SK-N-SH (cell line): ENCODE results near the gene PLEKHH1. TPM values are rescaled to one million over a fixed set of nuclear protein-coding genes. Genes with fewer than 3 reads are reported as not detected.

Experiments used
- CTCF ChIA-PET: fragments of 300-600, 350-600 bp; formaldehyde crosslinking; extraction: SDS; loops from one replicate; lab custom pipeline; 2021; lab: Yijun Ruan, JAX
- POLR2A ChIA-PET: fragments of 350-600 bp; sonication (Branson Sonifier 250); formaldehyde crosslinking; extraction: SDS; loops from one replicate; lab custom pipeline; 2020; ENCODE audit warnings: antibody characterized with exemption, inconsistent platforms; lab: Yijun Ruan, JAX
- DNase-seq: peaks from one replicate; pipeline ENCODE4 v3.0.0; 2012
- H2AFZ ChIP-seq: fragments of 200-600 bp; sonication (generic); 2 replicates; pipeline ENCODE4 v1.8.1; 2016; ENCODE audit warnings: antibody characterized with exemption, mild to moderate bottlenecking, low read depth
- H3F3A ChIP-seq: fragments of 200-600 bp; sonication (generic); replicated peaks from 2 replicates; pipeline ENCODE3; 2016; ENCODE audit warnings: antibody characterized with exemption, mild to moderate bottlenecking; ENCODE audit not compliant: insufficient read depth
- H3K27ac ChIP-seq, 2 experiments: fragments of 200-500 bp in 1 of 2; fragments of 200-600 bp in 1 of 2; sonication (Bioruptor generic) in 1 of 2; sonication (generic), shearing (Covaris generic) in 1 of 2; 2 replicates each; pipeline versions ENCODE4 v1.5.1 to v1.6.1; 2014 to 2016; ENCODE audit warnings: low read depth in 2 of 2, inconsistent platforms in 1 of 2, low read length in 1 of 2, mild to moderate bottlenecking in 1 of 2, mixed read lengths in 1 of 2
- H3K27me3 ChIP-seq: fragments of 200-600 bp; sonication (generic), shearing (Covaris generic); 2 replicates; pipeline ENCODE4 v1.6.1; 2016; ENCODE audit warnings: mixed run types; ENCODE audit not compliant: insufficient read depth
- H3K36me3 ChIP-seq, 2 experiments: fragments of 200-500 bp in 1 of 2; fragments of 200-600 bp in 1 of 2; sonication (Bioruptor generic) in 1 of 2; sonication (generic) in 1 of 2; replicated peaks in 1 of 2; 2 replicates each; pipeline versions ENCODE3 to v1.5.1; 2014 to 2016; ENCODE audit warnings: low read length in 1 of 2, mild to moderate bottlenecking in 1 of 2; ENCODE audit not compliant: insufficient read depth in 2 of 2, control insufficient read depth in 1 of 2
- H3K4me1 ChIP-seq, 2 experiments: fragments of 200-500 bp in 1 of 2; fragments of 200-600 bp in 1 of 2; sonication (Bioruptor generic) in 1 of 2; sonication (generic), shearing (Covaris generic) in 1 of 2; 2 replicates each; pipeline versions ENCODE4 v1.5.1 to v1.6.1; 2014 to 2016; ENCODE audit warnings: low read depth in 1 of 2, low read length in 1 of 2, mixed run types in 1 of 2; ENCODE audit not compliant: insufficient read depth in 2 of 2, control insufficient read depth in 1 of 2
- H3K4me2 ChIP-seq: fragments of 200-600 bp; sonication (generic), shearing (Covaris generic); 2 replicates; pipeline ENCODE4 v1.6.1; 2017; ENCODE audit warnings: mixed run types
- H3K4me3 ChIP-seq, 2 experiments: fragments of 200-500 bp in 1 of 2; fragments of 200-600 bp in 1 of 2; sonication (Bioruptor generic) in 1 of 2; sonication (generic), shearing (Covaris generic) in 1 of 2; 2 replicates each; pipeline versions ENCODE4 v1.5.1 to v1.8.1; 2014 to 2016; ENCODE audit warnings: low read depth in 2 of 2, inconsistent platforms in 1 of 2, low read length in 1 of 2, mild to moderate bottlenecking in 1 of 2, mixed read lengths in 1 of 2, moderate library complexity in 1 of 2
- H3K79me2 ChIP-seq: fragments of 200-600 bp; sonication (generic); 2 replicates; pipeline ENCODE4 v1.8.1; 2017; ENCODE audit warnings: mild to moderate bottlenecking; ENCODE audit not compliant: insufficient read depth
- H3K9ac ChIP-seq: fragments of 200-600 bp; sonication (generic); 2 replicates; pipeline ENCODE4 v1.6.1; 2017; ENCODE audit warnings: mixed run types
- H3K9me2 ChIP-seq: fragments of 200-600 bp; sonication (generic); 2 replicates; pipeline ENCODE4 v1.6.1; 2017; ENCODE audit warnings: mixed run types
- H3K9me3 ChIP-seq: fragments of 200-600 bp; sonication (generic); 2 replicates; pipeline ENCODE4 v1.6.1; 2017; ENCODE audit warnings: mixed run types, mild to moderate bottlenecking, moderate library complexity
- H4K20me1 ChIP-seq: fragments of 200-600 bp; sonication (generic); 2 replicates; pipeline ENCODE4 v1.6.1; 2017; ENCODE audit warnings: mild to moderate bottlenecking, mixed run types; ENCODE audit not compliant: insufficient read depth
- CHD2 ChIP-seq: fragments of 150-350 bp; IDR thresholded peaks from 2 replicates; pipeline ENCODE4 v1.6.1; 2018; ENCODE audit warnings: low read length; ENCODE audit not compliant: partially characterized antibody
- EP300 ChIP-seq, 2 experiments: IDR thresholded peaks; 2 replicates each; pipeline versions ENCODE4 v1.4.0 to v1.6.1; 2012; ENCODE audit warnings: borderline replicate concordance in 1 of 2, low read depth in 1 of 2, low read length in 1 of 2
- EZH2phosphoT487 ChIP-seq: fragments of 200-600 bp; sonication (generic); IDR thresholded peaks from 2 replicates; pipeline ENCODE4 v1.6.1; 2017; ENCODE audit warnings: low read depth, mixed run types, mild to moderate bottlenecking, antibody characterized with exemption, moderate library complexity, borderline replicate concordance
- FOSL2 ChIP-seq: IDR thresholded peaks from 2 replicates; pipeline ENCODE4 v1.4.0; 2012; ENCODE audit warnings: low read depth, mild to moderate bottlenecking, moderate library complexity, borderline replicate concordance
- FOXJ3 ChIP-seq: sonication (generic); formaldehyde crosslinking; IDR thresholded peaks from 2 replicates; pipeline ENCODE4 v1.5.1; 2020; ENCODE audit warnings: mild to moderate bottlenecking, missing genetic modification reagents
- GABPA ChIP-seq: IDR thresholded peaks from 2 replicates; pipeline ENCODE4 v1.4.0; 2012; ENCODE audit warnings: low read depth, mild to moderate bottlenecking
- GATA2 ChIP-seq: sonication (generic); formaldehyde crosslinking; IDR thresholded peaks from 2 replicates; pipeline ENCODE4 v1.5.0; 2020; ENCODE audit warnings: mild to moderate bottlenecking, missing genetic modification reagents
- JUND ChIP-seq: IDR thresholded peaks from 2 replicates; pipeline ENCODE4 v1.4.0; 2012
- MXI1 ChIP-seq: IDR thresholded peaks from 2 replicates; pipeline ENCODE4 v1.6.1; 2012; ENCODE audit warnings: mild to moderate bottlenecking, low read depth, low read length, improper control_type of control experiment
- NFIC ChIP-seq: IDR thresholded peaks from 2 replicates; pipeline ENCODE4 v1.4.0; 2012; ENCODE audit warnings: borderline replicate concordance
- POLR2AphosphoS5 ChIP-seq: IDR thresholded peaks from 2 replicates; pipeline ENCODE4 v1.6.1; 2012; ENCODE audit warnings: low read depth, low read length
- RAD21 ChIP-seq: IDR thresholded peaks from 2 replicates; pipeline ENCODE4 v1.6.1; 2012; ENCODE audit warnings: mild to moderate bottlenecking, low read length
- RFX5 ChIP-seq: IDR thresholded peaks from 2 replicates; pipeline ENCODE4 v1.6.1; 2012; ENCODE audit warnings: mild to moderate bottlenecking, improper control_type of control experiment, low read length
- SMC3 ChIP-seq: IDR thresholded peaks from 2 replicates; pipeline ENCODE4 v1.6.1; 2012; ENCODE audit warnings: low read depth, low read length, improper control_type of control experiment
- TAF1 ChIP-seq: IDR thresholded peaks from 2 replicates; pipeline ENCODE4 v1.6.1; 2012; ENCODE audit warnings: low read depth, mild to moderate bottlenecking, low read length, moderate library complexity, borderline replicate concordance
- TEAD4 ChIP-seq: IDR thresholded peaks from 2 replicates; pipeline ENCODE4 v1.4.0; 2012; ENCODE audit warnings: mild to moderate bottlenecking, borderline replicate concordance; ENCODE audit not compliant: insufficient read depth
- WGBS: methylation state at CpG from one replicate; pipeline ENCODE4 v1.1.6; 2017; ENCODE audit warnings: low lambda C conversion rate; 5-methylcytosine and 5-hydroxymethylcytosine counted together
- polyA plus RNA-seq, 3 experiments: library from polyadenylated mRNA; depleted of rRNA; stranded (reverse); fragments of >200 nt; gene quantifications; 2 replicates each; pipeline ENCODE4 v1.2.3, GENCODE V29; 2012
- TF ChIP-seq, protein P1 (sequence below): IDR thresholded peaks from 2 replicates; pipeline ENCODE4 v1.4.0; 2012; ENCODE audit warnings: low read depth, borderline replicate concordance
- TF ChIP-seq, protein P2 (sequence below): fragments of 150-350 bp; IDR thresholded peaks from 2 replicates; pipeline ENCODE4 v1.6.1; 2016; ENCODE audit warnings: mild to moderate bottlenecking, low read depth, low read length
- TF ChIP-seq, protein P3 (sequence below): IDR thresholded peaks from 2 replicates; pipeline ENCODE4 v1.4.0; 2012; ENCODE audit warnings: low read depth
- TF ChIP-seq, protein P4 (sequence below): fragments of 200-600 bp; sonication (generic); IDR thresholded peaks from 2 replicates; pipeline ENCODE4 v1.6.1; 2017; ENCODE audit warnings: antibody characterized with exemption, mild to moderate bottlenecking, moderate library complexity

The PLEKHH1 gene
- polyA plus RNA-seq, 1 of the 3 experiments (the other 2 are of a cell fraction): 1.6 TPM

DNA sequence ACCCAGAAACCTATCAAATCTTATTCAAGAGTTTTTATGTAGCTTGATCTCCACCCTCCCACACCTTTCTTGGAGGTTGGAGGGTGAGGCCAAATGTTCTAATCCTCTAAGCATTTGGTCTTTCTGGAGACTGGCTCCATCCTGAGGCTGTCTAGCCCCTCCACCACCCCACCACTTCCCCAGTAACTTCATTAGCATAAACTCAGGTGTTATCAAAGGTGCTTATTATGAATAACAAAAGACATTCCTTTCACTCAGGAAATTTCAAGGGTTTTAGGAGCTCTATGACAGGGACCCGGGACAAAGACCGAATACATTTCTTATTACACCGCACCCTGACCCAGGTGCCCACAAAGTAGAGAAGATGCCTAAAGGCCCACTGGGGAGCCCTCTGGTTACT, 41.8 kb upstream of the PLEKHH1 start:
- CTCF ChIA-PET: interaction anchor here (1.0 to 3.3 kb wide), 6 partner anchors 31 to 132 kb away, joined by 3 to 18 read pairs (median 6); partner anchors contain the start of gene ATP6V1D
- TF ChIP-seq, protein P1, sequence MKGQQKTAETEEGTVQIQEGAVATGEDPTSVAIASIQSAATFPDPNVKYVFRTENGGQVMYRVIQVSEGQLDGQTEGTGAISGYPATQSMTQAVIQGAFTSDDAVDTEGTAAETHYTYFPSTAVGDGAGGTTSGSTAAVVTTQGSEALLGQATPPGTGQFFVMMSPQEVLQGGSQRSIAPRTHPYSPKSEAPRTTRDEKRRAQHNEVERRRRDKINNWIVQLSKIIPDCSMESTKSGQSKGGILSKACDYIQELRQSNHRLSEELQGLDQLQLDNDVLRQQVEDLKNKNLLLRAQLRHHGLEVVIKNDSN: no peak
- TF ChIP-seq RAD21 (no peak), CHD2 (no peak), GABPA (no peak), POLR2AphosphoS5 (no peak), TAF1 (no peak), RFX5 (no peak), TEAD4 (no peak)

DNA sequence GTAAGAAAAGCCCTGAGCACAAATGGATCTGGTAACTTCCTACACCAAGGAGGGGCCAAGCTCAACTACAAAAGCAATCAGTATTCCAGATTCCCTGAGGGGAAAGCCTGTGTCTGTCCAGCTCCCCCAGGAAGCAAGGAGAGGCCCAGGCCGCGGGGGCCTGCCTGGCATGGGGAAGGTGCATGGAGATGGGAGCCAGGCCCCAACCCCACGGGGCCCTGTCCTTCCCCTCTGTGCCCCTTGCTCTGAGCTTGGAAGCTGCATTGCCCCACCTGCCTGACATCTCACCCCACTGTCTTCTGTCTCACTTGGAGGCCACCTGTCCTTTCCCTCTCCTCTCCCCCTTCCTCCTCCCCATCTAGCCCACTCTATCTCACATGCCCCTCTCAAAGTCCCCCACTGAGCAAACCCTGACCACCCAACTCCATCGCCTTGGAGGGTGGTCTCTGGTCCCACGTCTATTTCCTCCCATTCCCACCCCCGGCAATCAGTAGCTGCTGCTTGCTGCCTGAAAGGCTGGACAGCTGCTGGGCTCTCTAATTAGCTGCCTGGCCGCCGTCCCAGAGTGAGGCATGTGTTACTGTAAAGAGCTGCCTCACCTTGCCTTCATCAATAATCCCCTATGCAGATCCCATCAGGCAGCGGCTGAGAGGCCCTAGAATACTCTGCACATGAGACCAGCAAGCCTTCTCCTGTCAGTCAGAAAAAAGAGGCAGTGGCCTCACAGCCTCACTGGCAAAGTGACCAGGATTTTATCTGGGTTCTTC, 41.2 kb upstream of the PLEKHH1 start:
- Histone ChIP-seq H3K4me1 (peaks cover 0 to 17% of the 10 kb centered on the region in 2 experiments; a peak in 1 of 4 replicates), H3K79me2 (no peaks in the 10 kb centered on the region), H3K36me3 (no peaks in the 10 kb centered on the region), H3K27me3 (no peaks in the 10 kb centered on the region; the same call in 1 of the 2 replicates), H3K4me2 (no peak overlapping the region), H3K27ac (peak overlapping the region in 1 of 2 experiments; percentile 39; a peak in 2 of 4 replicates), H3K9me3 (no peaks in the 10 kb centered on the region), H3K9me2 (no peaks in the 10 kb centered on the region), H3K9ac (no peak overlapping the region), H3K4me3 (no peak overlapping the region), H2AFZ (no peak overlapping the region), H3F3A (no peaks in the 10 kb centered on the region), H4K20me1 (no peaks in the 10 kb centered on the region)
- ChIA-PET CTCF (interaction anchor here (1.0 to 3.3 kb wide), 7 partner anchors 30 to 213 kb away, joined by 3 to 18 read pairs (median 5); partner anchors contain the start of gene ATP6V1D), POLR2A (interaction anchor here (0.5 kb wide), 1 partner anchor 40 kb away, joined by 3 read pairs; no protein-coding TSS in a partner anchor)
- peak; percentile 73 for DNase-seq
- 19% methylated on average over 6 of the region's 9 CpGs for WGBS
- TF ChIP-seq MXI1: peak; percentile 46; the same call in 1 of the 2 replicates
- no peak for TF ChIP-seq GABPA
- no peak for TF ChIP-seq EZH2phosphoT487
- no peak for TF ChIP-seq FOSL2
- TF ChIP-seq, protein P2, sequence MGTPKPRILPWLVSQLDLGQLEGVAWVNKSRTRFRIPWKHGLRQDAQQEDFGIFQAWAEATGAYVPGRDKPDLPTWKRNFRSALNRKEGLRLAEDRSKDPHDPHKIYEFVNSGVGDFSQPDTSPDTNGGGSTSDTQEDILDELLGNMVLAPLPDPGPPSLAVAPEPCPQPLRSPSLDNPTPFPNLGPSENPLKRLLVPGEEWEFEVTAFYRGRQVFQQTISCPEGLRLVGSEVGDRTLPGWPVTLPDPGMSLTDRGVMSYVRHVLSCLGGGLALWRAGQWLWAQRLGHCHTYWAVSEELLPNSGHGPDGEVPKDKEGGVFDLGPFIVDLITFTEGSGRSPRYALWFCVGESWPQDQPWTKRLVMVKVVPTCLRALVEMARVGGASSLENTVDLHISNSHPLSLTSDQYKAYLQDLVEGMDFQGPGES: no peak
- TF ChIP-seq NFIC: no peak
- TF ChIP-seq, protein P3, sequence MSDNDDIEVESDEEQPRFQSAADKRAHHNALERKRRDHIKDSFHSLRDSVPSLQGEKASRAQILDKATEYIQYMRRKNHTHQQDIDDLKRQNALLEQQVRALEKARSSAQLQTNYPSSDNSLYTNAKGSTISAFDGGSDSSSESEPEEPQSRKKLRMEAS: no peak
- no peak for TF ChIP-seq FOXJ3 (CRISPR knock-in tag)
- TF ChIP-seq EP300 (IDR thresholded peaks at IDR 0.05; ENCODE audit: borderline replicate concordance in 1 of 2, low read depth in 1 of 2, low read length in 1 of 2): 0 out of 4 replicates have a peak, but pooled peaks of 1 of the 2 experiments have one; percentile 12
- TF ChIP-seq GATA2 (CRISPR knock-in tag): 0 out of 2 replicates have a peak, but pooled peaks have one; percentile 10
- no peak for TF ChIP-seq JUND
- TF ChIP-seq TAF1: no peak
- no peak for TF ChIP-seq SMC3
- TF ChIP-seq, protein P4, sequence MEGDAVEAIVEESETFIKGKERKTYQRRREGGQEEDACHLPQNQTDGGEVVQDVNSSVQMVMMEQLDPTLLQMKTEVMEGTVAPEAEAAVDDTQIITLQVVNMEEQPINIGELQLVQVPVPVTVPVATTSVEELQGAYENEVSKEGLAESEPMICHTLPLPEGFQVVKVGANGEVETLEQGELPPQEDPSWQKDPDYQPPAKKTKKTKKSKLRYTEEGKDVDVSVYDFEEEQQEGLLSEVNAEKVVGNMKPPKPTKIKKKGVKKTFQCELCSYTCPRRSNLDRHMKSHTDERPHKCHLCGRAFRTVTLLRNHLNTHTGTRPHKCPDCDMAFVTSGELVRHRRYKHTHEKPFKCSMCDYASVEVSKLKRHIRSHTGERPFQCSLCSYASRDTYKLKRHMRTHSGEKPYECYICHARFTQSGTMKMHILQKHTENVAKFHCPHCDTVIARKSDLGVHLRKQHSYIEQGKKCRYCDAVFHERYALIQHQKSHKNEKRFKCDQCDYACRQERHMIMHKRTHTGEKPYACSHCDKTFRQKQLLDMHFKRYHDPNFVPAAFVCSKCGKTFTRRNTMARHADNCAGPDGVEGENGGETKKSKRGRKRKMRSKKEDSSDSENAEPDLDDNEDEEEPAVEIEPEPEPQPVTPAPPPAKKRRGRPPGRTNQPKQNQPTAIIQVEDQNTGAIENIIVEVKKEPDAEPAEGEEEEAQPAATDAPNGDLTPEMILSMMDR: no peak
- no peak for TF ChIP-seq RAD21
- TF ChIP-seq CHD2: no peak

More for the DNA sequence above, 41.8 kb upstream of the PLEKHH1 start:
- H3K9me2 ChIP-seq: no peaks in the 10 kb centered on the region
- no peak overlapping the region for H2AFZ ChIP-seq
- H3K4me3 ChIP-seq: no peak overlapping the region
- no peaks in the 10 kb centered on the region for H3K36me3 ChIP-seq
- no peaks in the 10 kb centered on the region for H4K20me1 ChIP-seq
- DNase-seq: no peak
- no peak overlapping the region for H3K9ac ChIP-seq
- no peaks in the 10 kb centered on the region for H3K9me3 ChIP-seq
- WGBS: 90% methylated on average over 3 of the region's 3 CpGs
- POLR2A ChIA-PET: no interaction called here
- no peaks in the 10 kb centered on the region for H3K79me2 ChIP-seq
- no peak overlapping the region for H3K4me2 ChIP-seq
- no peaks in the 10 kb centered on the region for H3F3A ChIP-seq
- H3K27ac ChIP-seq: peak overlapping the region in 1 of 2 experiments; percentile 39; a peak in 1 of 4 replicates
- H3K4me1 ChIP-seq: peaks cover 0 to 20% of the 10 kb centered on the region in 2 experiments; a peak in 1 of 4 replicates
- H3K27me3 ChIP-seq: no peaks in the 10 kb centered on the region; the same call in 1 of the 2 replicates
